Measurements from ENCODE around the gene TBX15.
"Not testable (repeated sequence)": the region's sequence is repeated elsewhere in the genome, so short reads cannot be mapped to it uniquely, and the experiment has no call there.

Gene TBX15

DNA sequence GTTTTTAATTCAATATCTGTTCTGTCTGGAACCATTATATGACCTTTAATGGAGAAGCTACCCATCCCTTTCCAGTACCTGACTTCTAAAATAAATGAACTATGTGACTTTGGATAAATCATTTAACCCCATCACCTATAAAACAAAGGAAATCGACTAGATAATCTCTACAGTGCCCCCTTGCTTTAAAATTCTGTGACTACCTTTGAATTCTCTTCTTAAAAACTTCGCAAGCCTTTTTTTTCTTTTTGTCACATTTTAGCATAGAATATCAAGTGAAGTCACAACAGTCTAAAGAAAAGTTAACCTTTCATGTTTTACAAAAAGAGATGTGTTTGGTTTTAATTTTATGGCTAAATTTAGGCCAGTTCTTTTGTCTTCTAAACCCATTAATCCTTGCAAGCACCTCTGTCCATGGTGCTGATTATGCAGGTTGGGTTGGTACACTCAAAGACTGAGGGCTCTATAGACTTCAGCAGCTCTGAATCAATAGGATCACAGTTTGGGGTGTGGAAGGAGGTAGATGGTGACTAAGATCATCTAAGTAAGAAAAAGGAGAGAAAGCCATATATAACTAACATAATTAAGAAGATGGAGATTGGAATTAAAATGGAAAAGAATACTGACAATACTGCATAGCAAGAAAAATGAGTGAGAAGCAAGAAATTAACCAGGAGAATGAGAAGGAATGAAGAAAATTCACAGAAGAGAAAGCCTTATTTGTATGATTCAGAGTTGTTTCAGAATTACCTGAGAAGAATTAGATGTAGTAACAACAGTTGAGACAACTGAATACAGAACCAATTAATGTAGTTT is 59.2 kb downstream of the TBX15 start:
- Histone ChIP-seq H3K4me1 (peaks cover 8% of the 10 kb centered on the region), H3K27me3 (ENCODE audit: low read depth) (no peaks in the 10 kb centered on the region), H3K36me3 (replicated peaks) (no peaks in the 10 kb centered on the region), H3K9me3 (no peaks in the 10 kb centered on the region), H3K4me3 (no peak overlapping the region)
- DNase-seq (ENCODE audit: low spot score in 2 of 2) = peak; percentile 13 to 65
- in situ Hi-C loops (cut with MboI; ENCODE audit: low sequenced_read_pairs) = no loop called here

DNA sequence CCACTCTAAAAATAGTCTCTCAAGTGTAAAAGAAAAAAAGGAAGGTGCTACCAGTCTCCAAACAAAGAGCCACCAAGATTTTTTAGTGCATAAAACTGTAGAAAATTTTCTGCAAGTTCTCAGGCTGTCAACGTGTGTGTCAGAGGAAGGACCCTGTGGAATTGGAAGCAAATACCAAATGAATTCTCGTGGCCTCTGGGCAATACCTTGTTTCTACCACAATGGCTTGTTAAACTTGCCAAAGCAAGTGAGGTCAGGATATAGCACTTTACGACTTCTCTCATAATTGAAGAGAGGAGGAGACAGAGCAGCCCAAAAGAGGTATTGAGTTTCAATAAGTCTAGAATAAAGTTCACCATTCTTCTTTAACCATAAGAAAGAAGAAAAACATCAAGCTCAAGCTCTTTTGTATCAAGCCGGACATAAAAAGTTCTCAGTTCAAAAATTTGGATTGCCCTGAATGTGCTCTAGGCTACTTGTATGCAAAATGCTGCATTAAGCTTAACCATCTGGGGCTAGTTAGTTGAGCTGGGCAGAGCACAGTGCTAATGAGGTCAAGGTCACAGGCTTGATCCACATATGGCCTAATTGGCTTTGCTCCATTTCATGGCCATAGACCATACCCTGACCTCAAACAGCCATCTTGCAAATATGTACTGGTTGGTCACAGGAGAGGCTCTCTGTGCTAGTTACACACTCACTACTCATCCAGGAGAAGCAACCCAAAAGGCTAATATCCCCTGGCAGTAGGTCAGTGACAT is 60.5 kb downstream of the TBX15 start:
- in situ Hi-C loops (cut with MboI; ENCODE audit: low sequenced_read_pairs) = no loop called here
- no peaks in the 10 kb centered on the region for H3K9me3 ChIP-seq
- H3K27me3 ChIP-seq (ENCODE audit: low read depth) = no peaks in the 10 kb centered on the region
- H3K36me3 ChIP-seq (replicated peaks) = no peaks in the 10 kb centered on the region
- peak; percentile 9 to 11 for DNase-seq (ENCODE audit: low spot score in 2 of 2)
- peaks cover 8% of the 10 kb centered on the region for H3K4me1 ChIP-seq
- H3K4me3 ChIP-seq = no peak overlapping the region

DNA sequence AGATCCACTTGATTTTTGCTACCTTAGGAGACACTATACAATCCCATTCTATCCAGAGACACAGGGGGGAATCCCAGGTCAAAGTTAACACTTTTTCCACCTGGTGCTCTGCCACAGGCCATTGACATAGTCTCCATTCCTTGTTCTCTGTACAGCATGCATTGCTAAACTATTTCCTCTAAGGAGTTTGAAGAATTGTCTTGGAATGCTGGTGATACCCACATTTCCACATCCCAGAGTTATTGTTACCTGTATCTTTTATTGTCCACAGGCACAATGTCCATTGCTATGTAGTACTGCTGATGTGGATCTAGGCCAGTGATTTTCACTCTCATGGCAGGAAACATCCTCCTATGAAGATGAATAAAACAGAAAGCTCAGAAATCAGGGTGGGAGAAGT is 61.9 kb downstream of the TBX15 start:
- Histone ChIP-seq H3K9me3 (no peaks in the 10 kb centered on the region), H3K4me1 (peaks cover 8% of the 10 kb centered on the region), H3K27me3 (ENCODE audit: low read depth) (no peaks in the 10 kb centered on the region), H3K36me3 (replicated peaks) (no peaks in the 10 kb centered on the region), H3K4me3 (no peak overlapping the region)
- no peak for DNase-seq (ENCODE audit: low spot score in 2 of 2)
- in situ Hi-C loops (cut with MboI; ENCODE audit: low sequenced_read_pairs) = no loop called here

DNA sequence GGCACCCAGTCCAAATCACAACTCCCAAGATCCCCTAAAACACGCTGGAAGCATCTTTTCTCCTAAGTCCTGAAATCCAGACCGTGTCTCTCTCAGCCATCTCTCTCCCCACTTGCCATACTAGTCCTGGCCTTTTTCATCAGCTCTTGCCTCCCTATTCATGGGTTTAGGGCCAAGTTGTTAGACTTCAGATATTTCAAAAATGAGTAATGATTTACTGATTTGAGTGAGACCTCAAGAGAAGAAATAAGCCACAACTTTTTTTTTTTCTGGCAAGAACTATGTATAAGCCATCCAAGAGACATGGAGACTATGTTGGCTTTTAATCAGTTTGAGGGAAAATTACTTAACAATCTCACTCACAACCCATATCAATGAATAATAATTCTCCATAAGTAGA is 62.5 kb downstream of the TBX15 start:
- in situ Hi-C loops (cut with MboI; ENCODE audit: low sequenced_read_pairs) = no loop called here
- no peaks in the 10 kb centered on the region for H3K27me3 ChIP-seq (ENCODE audit: low read depth)
- H3K36me3 ChIP-seq (replicated peaks) = no peaks in the 10 kb centered on the region
- DNase-seq (ENCODE audit: low spot score in 2 of 2) = no peak
- H3K4me3 ChIP-seq = no peak overlapping the region
- H3K9me3 ChIP-seq = no peaks in the 10 kb centered on the region
- peaks cover 8% of the 10 kb centered on the region for H3K4me1 ChIP-seq

DNA sequence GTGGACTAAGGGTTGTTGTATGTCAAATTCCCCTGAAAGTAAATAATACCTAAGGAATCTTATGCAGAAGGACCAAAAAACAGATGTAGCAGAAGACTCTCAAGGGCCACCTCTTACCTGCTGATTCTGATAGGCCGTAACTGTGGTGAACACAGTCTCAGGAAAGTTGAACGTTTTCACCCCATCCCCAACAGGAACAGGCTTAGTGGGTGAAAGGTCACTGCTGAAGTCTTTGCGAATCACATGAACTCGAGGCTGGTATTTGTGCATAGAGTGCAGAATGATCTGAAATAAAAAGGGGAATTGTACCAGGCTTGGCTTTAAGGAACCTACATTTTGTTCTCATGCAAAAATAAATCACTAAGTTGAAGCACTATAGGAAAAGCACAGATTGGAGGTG is 64.8 kb downstream of the TBX15 start:
- Histone ChIP-seq H3K36me3 (replicated peaks) (no peaks in the 10 kb centered on the region), H3K4me3 (no peak overlapping the region), H3K9me3 (no peaks in the 10 kb centered on the region), H3K4me1 (peaks cover 8% of the 10 kb centered on the region), H3K27me3 (ENCODE audit: low read depth) (no peaks in the 10 kb centered on the region)
- no peak for DNase-seq (ENCODE audit: low spot score in 2 of 2)
- in situ Hi-C loops (cut with MboI; ENCODE audit: low sequenced_read_pairs) = no loop called here

DNA sequence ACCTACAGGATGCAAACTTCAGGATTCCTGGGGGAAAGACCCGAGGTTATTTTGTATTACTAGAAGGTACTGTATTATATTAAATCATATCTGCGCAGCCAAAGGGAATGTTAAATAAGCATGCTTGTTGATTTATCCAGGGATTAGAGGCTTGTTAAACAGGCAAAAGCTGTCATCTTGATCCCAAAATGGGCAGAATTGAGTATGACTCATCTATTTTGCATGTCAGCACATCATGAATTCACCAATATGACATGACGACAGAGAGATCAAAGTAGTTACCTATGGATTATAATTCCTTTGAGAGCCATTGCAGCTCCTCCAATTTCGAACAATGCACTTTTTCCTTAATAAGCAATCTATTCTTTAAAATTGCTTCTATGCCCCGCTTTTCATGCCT is 66.1 kb downstream of the TBX15 start:
- Histone ChIP-seq H3K27me3 (ENCODE audit: low read depth) (no peaks in the 10 kb centered on the region), H3K4me1 (peaks cover 8% of the 10 kb centered on the region), H3K36me3 (replicated peaks) (no peaks in the 10 kb centered on the region), H3K9me3 (no peaks in the 10 kb centered on the region), H3K4me3 (no peak overlapping the region)
- DNase-seq (ENCODE audit: low spot score in 2 of 2) = no peak
- in situ Hi-C loops (cut with MboI; ENCODE audit: low sequenced_read_pairs) = no loop called here

DNA sequence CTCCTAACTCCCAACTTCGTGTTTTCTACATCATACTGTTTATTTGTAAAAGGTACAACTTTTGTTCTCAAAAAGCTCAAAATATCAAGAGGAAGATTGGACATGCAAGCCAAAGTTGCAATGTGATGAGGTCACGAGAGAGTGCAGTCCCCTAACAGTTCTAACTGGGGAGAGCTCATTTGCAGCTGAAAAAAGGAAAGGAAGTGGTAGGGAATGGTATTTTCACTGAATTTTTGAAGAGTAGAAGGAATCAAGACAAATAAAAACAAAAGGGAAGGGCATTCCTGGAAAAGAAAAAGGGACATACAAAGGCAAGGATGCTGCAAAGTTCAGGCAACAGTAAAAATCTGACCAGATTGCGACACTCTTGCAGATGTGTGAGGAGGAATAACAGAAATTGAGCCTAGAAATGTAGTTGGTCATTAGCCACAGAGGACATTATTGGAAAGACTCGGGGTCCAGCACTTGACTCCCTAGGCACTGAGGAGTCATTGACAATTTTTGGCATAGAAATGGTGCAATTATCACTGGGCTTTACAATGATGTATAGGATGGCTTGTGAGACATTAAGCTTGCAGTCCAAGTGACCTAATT is 67.9 kb downstream of the TBX15 start:
- Histone ChIP-seq H3K4me1 (peaks cover 5% of the 10 kb centered on the region), H3K4me3 (no peak overlapping the region), H3K27me3 (ENCODE audit: low read depth) (no peaks in the 10 kb centered on the region), H3K36me3 (replicated peaks) (no peaks in the 10 kb centered on the region), H3K9me3 (no peaks in the 10 kb centered on the region)
- DNase-seq (ENCODE audit: low spot score in 2 of 2) = no peak
- in situ Hi-C loops (cut with MboI; ENCODE audit: low sequenced_read_pairs) = no loop called here

DNA sequence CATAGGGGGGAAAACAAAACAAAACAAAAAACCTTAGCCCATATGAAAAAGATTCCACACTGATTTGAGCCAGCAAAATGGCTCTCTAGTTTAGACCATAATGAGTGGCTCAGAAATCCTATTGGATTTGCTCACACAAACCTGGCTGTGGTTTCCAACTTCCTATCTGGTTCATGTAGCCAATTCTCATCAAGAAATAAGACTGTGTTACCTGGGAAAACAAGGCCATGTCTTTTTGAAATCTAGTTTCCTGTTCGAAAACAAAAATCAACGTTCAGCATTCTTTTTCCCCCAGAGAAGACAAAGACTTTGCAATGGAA is 69.2 kb downstream of the TBX15 start:
- H3K9me3 ChIP-seq = no peaks in the 10 kb centered on the region
- H3K4me1 ChIP-seq = no peaks in the 10 kb centered on the region
- in situ Hi-C loops (cut with MboI; ENCODE audit: low sequenced_read_pairs) = no loop called here
- H3K27me3 ChIP-seq (ENCODE audit: low read depth) = no peaks in the 10 kb centered on the region
- H3K36me3 ChIP-seq (replicated peaks) = no peaks in the 10 kb centered on the region
- DNase-seq (ENCODE audit: low spot score in 2 of 2) = no peak
- H3K4me3 ChIP-seq = no peak overlapping the region

DNA sequence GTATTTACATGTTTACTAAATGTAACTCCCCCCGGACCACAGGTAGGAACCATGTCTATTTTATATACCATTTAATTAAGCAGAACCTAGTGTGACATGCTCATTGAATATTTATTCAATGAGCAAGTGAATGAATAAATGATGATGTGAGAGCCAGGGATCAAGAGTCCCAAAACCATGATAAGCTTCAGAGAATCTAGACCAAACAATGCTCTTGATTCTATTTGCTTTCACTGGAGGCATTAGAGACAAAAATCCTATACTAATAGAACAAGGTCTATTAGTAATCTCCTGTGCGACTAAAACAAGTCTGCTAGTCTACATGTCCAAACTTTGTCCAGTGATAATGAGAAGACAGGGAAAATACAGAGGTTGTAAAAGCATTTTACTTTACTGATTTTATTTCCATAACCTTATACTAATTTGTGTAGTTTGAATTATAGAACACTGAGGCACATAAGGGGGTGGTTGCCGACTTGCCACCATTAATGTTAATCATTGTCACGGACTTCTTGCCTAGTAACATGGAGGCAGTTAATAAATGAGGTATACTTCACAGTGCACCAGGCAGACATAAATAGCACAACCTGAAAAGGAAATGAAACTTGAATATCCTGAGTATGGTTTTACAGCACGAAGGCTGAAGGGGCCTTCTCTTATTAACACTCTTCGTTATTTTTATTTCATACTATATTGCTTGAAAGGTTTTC is 69.8 kb downstream of the TBX15 start:
- DNase-seq (ENCODE audit: low spot score in 2 of 2) = no peak
- Histone ChIP-seq H3K36me3 (replicated peaks) (no peaks in the 10 kb centered on the region), H3K4me1 (no peaks in the 10 kb centered on the region), H3K27me3 (ENCODE audit: low read depth) (no peaks in the 10 kb centered on the region), H3K9me3 (no peaks in the 10 kb centered on the region), H3K4me3 (no peak overlapping the region)
- in situ Hi-C loops (cut with MboI; ENCODE audit: low sequenced_read_pairs) = no loop called here

DNA sequence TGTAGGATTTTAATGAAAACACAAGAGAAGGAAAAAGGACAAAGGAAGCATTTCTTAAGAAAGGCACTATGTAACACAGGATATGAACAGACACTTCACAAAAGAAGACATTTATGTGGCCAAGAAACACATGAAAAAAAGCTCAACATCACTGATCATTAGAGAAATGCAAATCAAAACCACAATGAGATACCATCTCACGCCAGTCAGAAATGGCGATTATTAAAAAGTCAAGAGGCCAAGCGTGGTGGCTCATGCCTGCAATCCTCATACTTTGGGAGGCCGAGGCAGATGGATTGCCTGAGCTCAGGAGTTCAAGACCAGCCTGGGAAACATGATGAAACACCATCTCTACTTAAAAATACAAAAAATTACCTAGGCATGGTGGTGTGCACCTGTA is 71.8 kb downstream of the TBX15 start:
- in situ Hi-C loops (cut with MboI; ENCODE audit: low sequenced_read_pairs); H3K9me3 ChIP-seq: not testable (repeated sequence)

DNA sequence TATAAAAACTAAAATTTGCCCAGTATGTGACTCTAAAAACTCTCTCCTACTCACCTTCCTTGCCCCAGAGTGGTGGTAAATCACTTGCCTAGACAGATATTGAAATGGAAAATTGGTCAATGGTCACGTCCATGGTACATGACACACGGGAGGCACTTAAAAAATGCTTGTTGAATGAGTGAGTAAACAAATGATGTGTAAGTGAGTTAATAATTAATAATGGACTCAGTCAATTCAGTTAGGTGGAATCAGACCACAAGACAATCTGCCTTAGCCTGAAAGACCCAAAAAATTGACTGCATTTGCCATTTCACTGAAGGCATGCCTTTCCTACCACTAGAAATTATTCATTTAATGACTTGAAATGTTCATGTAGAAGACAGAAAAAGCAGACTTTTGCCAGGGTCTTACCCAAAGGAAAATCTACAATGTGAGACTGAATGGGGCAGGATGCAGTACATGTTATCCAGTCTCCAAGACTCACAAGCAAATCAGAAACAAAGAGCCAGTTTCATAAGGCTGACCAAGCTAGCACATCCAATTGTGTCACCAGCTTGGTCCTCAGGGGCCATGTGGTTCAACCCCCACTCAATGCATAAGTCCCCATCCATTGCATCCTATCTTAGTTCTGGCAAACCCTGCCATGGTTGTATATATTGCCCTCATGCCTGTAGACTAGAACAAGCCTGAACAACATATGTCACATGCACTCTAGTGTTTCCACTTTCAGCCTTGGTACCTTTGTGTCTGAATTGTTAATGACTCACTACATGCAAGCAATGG is 73.6 kb downstream of the TBX15 start:
- H3K27me3 ChIP-seq (ENCODE audit: low read depth) = no peaks in the 10 kb centered on the region
- no peaks in the 10 kb centered on the region for H3K4me1 ChIP-seq
- no peaks in the 10 kb centered on the region for H3K9me3 ChIP-seq
- H3K4me3 ChIP-seq = no peak overlapping the region
- no peak for DNase-seq (ENCODE audit: low spot score in 2 of 2)
- in situ Hi-C loops (cut with MboI; ENCODE audit: low sequenced_read_pairs) = no loop called here
- no peaks in the 10 kb centered on the region for H3K36me3 ChIP-seq (replicated peaks)

More for the DNA sequence above, 71.8 kb downstream of the TBX15 start:
- H3K36me3 ChIP-seq (replicated peaks); H3K4me1 ChIP-seq; H3K27me3 ChIP-seq (ENCODE audit: low read depth); H3K4me3 ChIP-seq; DNase-seq (ENCODE audit: low spot score in 2 of 2): not testable (repeated sequence)

DNA sequence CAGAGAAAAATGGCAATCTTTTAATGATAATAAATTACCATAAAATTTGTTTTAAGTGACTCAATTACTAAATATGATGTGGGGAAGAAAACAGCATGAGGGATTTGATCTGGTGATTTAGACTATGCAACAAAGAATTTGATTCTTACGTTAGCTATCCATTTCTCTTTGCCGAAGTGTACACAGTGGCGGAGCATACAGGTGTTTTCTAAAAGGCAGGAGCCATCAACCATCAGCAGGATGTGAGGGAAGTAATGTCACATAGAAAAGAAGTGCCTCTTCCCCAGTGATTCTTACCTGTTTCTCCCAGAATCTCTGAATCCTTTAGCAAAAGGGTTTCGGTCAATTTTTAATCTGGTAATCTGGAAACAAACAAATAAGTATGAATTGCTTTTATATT is 74.3 kb downstream of the TBX15 start:
- Histone ChIP-seq H3K9me3 (no peaks in the 10 kb centered on the region), H3K27me3 (ENCODE audit: low read depth) (no peaks in the 10 kb centered on the region), H3K4me3 (no peak overlapping the region), H3K4me1 (no peaks in the 10 kb centered on the region), H3K36me3 (replicated peaks) (no peaks in the 10 kb centered on the region)
- no peak for DNase-seq (ENCODE audit: low spot score in 2 of 2)
- in situ Hi-C loops (cut with MboI; ENCODE audit: low sequenced_read_pairs) = no loop called here

DNA sequence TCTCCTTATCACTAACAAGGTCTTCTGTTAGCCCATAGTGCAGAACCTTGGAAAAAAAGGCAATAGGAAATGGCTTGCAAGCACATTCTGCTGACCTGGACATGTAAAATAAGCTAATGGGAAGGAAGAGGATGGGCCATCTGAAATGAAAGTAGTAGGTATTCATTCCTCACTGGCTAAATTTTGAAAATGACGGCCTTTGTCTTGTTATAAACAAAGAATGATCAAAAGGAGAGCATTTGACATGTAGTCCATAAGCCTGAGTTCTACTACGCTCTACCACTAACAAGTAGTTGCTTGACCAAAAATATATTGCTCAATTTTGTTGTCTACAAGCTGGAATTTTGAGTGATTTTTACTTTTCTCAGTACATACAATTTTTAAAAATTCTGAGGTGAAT is 75.6 kb downstream of the TBX15 start:
- Histone ChIP-seq H3K36me3 (replicated peaks) (no peaks in the 10 kb centered on the region), H3K27me3 (ENCODE audit: low read depth) (no peaks in the 10 kb centered on the region)

More for the DNA sequence above, 75.6 kb downstream of the TBX15 start:
- in situ Hi-C loops (cut with MboI; ENCODE audit: low sequenced_read_pairs) = no loop called here
- Histone ChIP-seq H3K9me3 (no peaks in the 10 kb centered on the region), H3K4me3 (no peak overlapping the region), H3K4me1 (no peaks in the 10 kb centered on the region)
- DNase-seq (ENCODE audit: low spot score in 2 of 2) = no peak

All from HAP-1 (cell line).